Left ventricle myocardium inferior (tissue), 1 donor: Measurements from ENCODE around the gene FSTL5. TPM values are rescaled to one million over a fixed set of nuclear protein-coding genes. Genes with fewer than 3 reads are reported as not detected.
"Not testable (repeated sequence)": the region's sequence is repeated elsewhere in the genome, so short reads cannot be mapped to it uniquely, and the experiment has no call there.

Experiments
- DNase-seq: peaks from one replicate; pipeline ENCODE4 v3.0.0-alpha.2; 2020
- H3K27ac ChIP-seq: fragments of 200-600 bp; replicated peaks from 2 replicates; pipeline ENCODE4 v1.8.0; 2021
- H3K27me3 ChIP-seq: fragments of 200-600 bp; 2 replicates; pipeline ENCODE4 v1.8.0; 2021; ENCODE audit warnings: low read depth
- H3K36me3 ChIP-seq: fragments of 200-600 bp; 2 replicates; pipeline ENCODE4 v1.8.0; 2021
- H3K4me1 ChIP-seq: fragments of 200-600 bp; 2 replicates; pipeline ENCODE4 v1.8.0; 2021
- H3K4me3 ChIP-seq: fragments of 200-600 bp; 2 replicates; pipeline ENCODE4 v1.8.0; 2021; ENCODE audit warnings: mild to moderate bottlenecking, moderate library complexity
- H3K9me3 ChIP-seq: fragments of 200-600 bp; replicated peaks from 2 replicates; pipeline ENCODE4 v1.8.0; 2021
- intact Hi-C: fragments of 100-400 bp; cut with micrococcal nuclease; formaldehyde crosslinking; loops from one replicate; pipeline ENCODE4 v1.11.0; 2022
- total RNA-seq: library from RNA; stranded (reverse); fragmentation: NEBNext Ultra II Directional; extraction: Animal tissue kit (Norgen Biotek cat#: 25700); gene quantifications from one replicate; pipeline ENCODE4 v1.2.1, GENCODE V29; 2021
- TF ChIP-seq, protein P1 (sequence below): fragments of 200-600 bp; IDR thresholded peaks from 2 replicates; pipeline ENCODE4 v1.8.0; 2021; ENCODE audit warnings: antibody characterized with exemption, mild to moderate bottlenecking, borderline replicate concordance
- donor health status: DM: no; HTN: yes; CAD: no; lungs with severe emphysema.

The FSTL5 gene
- total RNA-seq, 1 donor from 2014 or later: not detected

DNA sequence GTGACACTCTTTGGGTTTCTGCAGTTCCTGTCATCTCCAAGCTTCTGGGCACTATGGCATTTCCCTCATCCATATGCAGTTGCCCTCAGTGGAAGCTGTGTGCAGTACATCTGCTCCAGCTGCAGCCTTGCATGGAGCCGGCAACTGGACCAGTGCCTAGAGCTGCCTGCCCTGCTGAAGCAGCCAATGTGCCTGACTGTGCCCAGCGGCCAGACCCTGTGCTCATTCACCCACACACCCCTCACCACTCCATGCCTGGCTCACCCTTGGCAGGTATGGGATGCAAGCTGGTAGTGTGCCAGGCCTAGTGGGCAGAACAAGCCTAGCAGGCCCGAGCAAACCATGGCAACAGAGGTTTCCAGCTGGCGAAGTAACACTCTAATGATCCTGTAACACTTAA is 370.8 kb downstream of the FSTL5 start:
- Histone ChIP-seq H3K4me3 (no peak overlapping the region), H3K27me3 (no peaks in the 10 kb centered on the region), H3K9me3 (peaks cover 32% of the 10 kb centered on the region), H3K27ac (no peak overlapping the region), H3K4me1 (no peaks in the 10 kb centered on the region), H3K36me3 (no peaks in the 10 kb centered on the region)
- DNase-seq: no peak
- TF ChIP-seq, protein P1, sequence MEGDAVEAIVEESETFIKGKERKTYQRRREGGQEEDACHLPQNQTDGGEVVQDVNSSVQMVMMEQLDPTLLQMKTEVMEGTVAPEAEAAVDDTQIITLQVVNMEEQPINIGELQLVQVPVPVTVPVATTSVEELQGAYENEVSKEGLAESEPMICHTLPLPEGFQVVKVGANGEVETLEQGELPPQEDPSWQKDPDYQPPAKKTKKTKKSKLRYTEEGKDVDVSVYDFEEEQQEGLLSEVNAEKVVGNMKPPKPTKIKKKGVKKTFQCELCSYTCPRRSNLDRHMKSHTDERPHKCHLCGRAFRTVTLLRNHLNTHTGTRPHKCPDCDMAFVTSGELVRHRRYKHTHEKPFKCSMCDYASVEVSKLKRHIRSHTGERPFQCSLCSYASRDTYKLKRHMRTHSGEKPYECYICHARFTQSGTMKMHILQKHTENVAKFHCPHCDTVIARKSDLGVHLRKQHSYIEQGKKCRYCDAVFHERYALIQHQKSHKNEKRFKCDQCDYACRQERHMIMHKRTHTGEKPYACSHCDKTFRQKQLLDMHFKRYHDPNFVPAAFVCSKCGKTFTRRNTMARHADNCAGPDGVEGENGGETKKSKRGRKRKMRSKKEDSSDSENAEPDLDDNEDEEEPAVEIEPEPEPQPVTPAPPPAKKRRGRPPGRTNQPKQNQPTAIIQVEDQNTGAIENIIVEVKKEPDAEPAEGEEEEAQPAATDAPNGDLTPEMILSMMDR: no peak
- intact Hi-C loops: no loop called here

DNA sequence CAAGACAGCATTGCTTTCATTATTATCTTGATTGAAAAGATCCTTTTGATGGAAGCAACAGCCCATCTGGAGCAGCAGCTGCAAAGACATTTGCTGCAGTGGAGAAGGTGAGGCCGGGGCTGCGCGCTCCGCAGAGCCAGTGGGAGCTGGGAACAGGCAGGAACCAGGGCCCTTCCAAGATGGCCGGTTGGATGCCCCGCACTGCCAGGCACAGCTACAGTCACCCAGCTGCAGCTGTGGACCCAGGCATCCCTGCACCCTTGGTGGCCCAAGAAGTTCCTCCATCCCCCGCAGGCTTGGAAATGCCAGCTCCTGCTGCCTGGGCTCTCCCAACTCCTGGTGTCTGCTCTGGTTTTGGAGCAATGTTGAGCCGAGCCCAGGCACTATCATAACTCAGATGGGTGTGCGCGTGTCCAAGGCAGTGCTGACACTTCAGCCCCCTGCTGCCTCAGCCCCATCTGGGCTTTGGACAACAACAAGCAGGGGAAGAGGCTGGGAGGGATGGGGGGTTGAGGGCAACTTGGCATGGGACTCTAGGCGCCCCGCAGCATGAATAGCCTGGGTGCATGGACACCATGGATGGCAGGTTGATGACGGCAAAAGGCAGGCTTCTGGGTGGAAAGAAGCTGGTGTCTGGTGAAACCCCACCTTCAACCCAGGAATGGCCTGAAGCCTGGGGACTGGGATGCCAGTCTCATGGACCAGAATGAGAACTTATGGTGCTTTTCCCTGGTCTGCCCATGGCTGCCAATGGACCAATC is 371.8 kb downstream of the FSTL5 start:
- H3K27ac ChIP-seq: no peak overlapping the region
- intact Hi-C loops: no loop called here
- no peak overlapping the region for H3K4me3 ChIP-seq
- no peaks in the 10 kb centered on the region for H3K4me1 ChIP-seq
- TF ChIP-seq, protein P1: no peak
- DNase-seq: no peak
- no peaks in the 10 kb centered on the region for H3K27me3 ChIP-seq
- no peaks in the 10 kb centered on the region for H3K36me3 ChIP-seq
- H3K9me3 ChIP-seq: peaks cover 32% of the 10 kb centered on the region

DNA sequence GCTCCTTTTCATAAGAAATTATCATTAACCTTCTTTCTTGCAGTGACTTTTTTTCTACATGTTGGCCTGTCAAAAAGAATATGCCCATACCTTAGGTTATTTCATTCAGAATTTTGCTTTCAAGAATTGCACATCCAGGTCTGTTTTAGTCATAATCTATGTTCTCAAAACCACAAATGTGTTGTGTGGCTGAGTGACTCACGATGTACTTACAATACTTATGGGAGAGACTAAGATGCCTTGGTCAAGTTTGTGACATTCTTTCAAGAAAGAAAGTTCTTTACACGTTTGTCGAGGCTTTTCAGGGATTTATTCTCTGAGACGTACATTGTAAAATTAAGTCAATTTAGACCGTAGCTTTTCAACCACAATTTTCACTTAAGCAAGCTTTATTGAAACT is 396.7 kb downstream of the FSTL5 start:
- TF ChIP-seq, protein P1: no peak
- intact Hi-C loops: no loop called here
- Histone ChIP-seq H3K4me3 (no peak overlapping the region), H3K27ac (no peak overlapping the region), H3K4me1 (no peaks in the 10 kb centered on the region), H3K9me3 (no peaks in the 10 kb centered on the region), H3K27me3 (no peaks in the 10 kb centered on the region), H3K36me3 (no peaks in the 10 kb centered on the region)
- no peak for DNase-seq

DNA sequence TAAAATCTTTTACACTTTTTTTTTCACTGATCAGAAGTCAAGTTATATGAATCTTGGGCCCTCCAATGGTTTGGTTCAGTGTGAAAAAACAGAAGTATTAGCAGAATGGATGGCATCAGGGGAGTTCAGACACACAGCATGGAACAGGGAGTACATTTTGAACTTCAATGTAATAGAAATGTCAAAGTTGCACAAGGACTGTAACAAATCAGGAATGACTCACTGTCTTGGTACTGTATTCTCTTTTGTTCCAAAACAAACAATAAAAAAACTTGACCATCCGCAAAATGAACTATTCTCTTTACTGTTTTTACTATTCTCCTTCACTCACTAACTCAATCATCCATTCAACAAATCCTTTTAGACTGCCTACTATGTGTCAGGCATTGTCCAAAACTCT is 401.0 kb downstream of the FSTL5 start:
- Histone ChIP-seq H3K27ac (no peak overlapping the region), H3K36me3 (no peaks in the 10 kb centered on the region), H3K4me3 (no peak overlapping the region), H3K27me3 (no peaks in the 10 kb centered on the region), H3K4me1 (no peaks in the 10 kb centered on the region), H3K9me3 (no peaks in the 10 kb centered on the region)
- TF ChIP-seq, protein P1: no peak
- no peak for DNase-seq
- intact Hi-C loops: no loop called here

DNA sequence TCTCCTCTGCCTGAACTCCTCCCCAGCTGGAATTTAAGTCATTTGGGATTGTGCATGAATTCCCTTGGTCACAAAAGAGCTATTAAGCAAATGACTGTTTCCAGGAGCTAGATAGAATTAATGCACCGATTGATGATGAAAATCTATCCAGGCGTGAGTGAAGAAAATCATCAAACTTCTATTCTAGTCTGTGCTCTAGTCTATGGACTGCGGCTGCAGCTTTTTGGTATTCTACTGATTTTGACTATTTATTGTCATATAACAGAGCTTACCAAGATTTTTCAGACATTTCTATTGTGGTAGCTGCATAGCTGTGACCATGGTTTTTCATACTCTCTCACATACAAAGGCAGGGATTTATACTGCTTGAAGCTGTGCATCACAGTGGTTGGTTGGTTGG is 403.8 kb downstream of the FSTL5 start:
- intact Hi-C loops: no loop called here
- H3K4me1 ChIP-seq: no peaks in the 10 kb centered on the region
- DNase-seq: no peak
- TF ChIP-seq, protein P1: no peak
- H3K36me3 ChIP-seq: no peaks in the 10 kb centered on the region
- no peaks in the 10 kb centered on the region for H3K9me3 ChIP-seq
- no peak overlapping the region for H3K27ac ChIP-seq
- no peak overlapping the region for H3K4me3 ChIP-seq
- no peaks in the 10 kb centered on the region for H3K27me3 ChIP-seq

DNA sequence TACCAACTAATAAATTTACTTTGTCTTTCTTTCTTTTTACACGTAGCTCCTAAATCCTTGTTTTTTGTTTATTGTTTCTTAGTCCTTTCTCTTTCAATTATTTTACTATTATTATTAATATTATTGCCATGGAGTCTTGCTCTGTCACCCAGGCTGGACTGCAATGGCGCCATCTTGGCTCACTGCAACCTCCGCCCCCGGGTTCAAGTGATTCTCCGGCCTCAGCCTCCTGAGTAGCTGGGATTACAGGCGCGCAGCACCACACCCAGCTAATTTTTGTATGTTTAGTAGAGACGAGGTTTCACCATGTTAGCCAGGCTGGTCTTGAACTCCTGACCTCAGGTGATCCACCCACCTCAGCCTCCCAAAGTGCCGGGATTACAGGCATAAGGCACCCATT is 405.4 kb downstream of the FSTL5 start:
- H3K27ac ChIP-seq, intact Hi-C loops, H3K27me3 ChIP-seq, H3K4me3 ChIP-seq, H3K9me3 ChIP-seq, H3K36me3 ChIP-seq, H3K4me1 ChIP-seq, DNase-seq: not testable (repeated sequence)
